ENCODE data around the gene SYTL2. TPM values are rescaled to one million over a fixed set of nuclear protein-coding genes. Genes with fewer than 3 reads are reported as not detected.
A peak's percentile ranks its signal among the peaks of the same experiment; 100 is the strongest.
"Not testable (repeated sequence)": the region's sequence is repeated elsewhere in the genome, so short reads cannot be mapped to it uniquely, and the experiment has no call there.

The SYTL2 gene
- 100 to 1,000 TPM in 1 of 9 donors, 10 to 100 TPM in 7, 1 to 10 TPM in 1; 9.2 to 134 (median 20.9) TPM for total RNA-seq
- 10 to 100 TPM in 2 of 3 donors, 1 to 10 TPM in 1; 8.2 to 21.8 (median 12.1) TPM for polyA plus RNA-seq
- long read RNA-seq, donor 1, partial matches to known transcripts, result 0 of 5 reads
- long read RNA-seq, donor 1, other reads (novel, unspliced or antisense), result 0 of 5 reads
- long read RNA-seq, donor 2, partial matches to known transcripts, result 0 of 3 reads
- long read RNA-seq, donor 2, other reads (novel, unspliced or antisense), result 0 of 3 reads
- long read RNA-seq, donor 3, partial matches to known transcripts, result 0 of 1 reads
- long read RNA-seq, donor 3, other reads (novel, unspliced or antisense), result 0 of 1 reads
- long read RNA-seq, donor 4, partial matches to known transcripts, result 0 of 1 reads
- long read RNA-seq, donor 4, other reads (novel, unspliced or antisense), result 1 of 1 reads
- long read RNA-seq, donor 5, full-length matches to known transcripts, result 2 of 5 reads
- long read RNA-seq, donor 5, partial matches to known transcripts, result 1 of 5 reads
- long read RNA-seq, donor 5, other reads (novel, unspliced or antisense), result 2 of 5 reads
- long read RNA-seq, donor 6, partial matches to known transcripts, result 5 of 8 reads
- long read RNA-seq, donor 6, other reads (novel, unspliced or antisense), result 3 of 8 reads
- long read RNA-seq, donor 7, partial matches to known transcripts, result 0 of 2 reads
- long read RNA-seq, donor 7, other reads (novel, unspliced or antisense), result 0 of 2 reads
- long read RNA-seq, donor 8, partial matches to known transcripts, result 5 of 6 reads
- long read RNA-seq, donor 8, other reads (novel, unspliced or antisense), result 0 of 6 reads
- long read RNA-seq, donor 9, full-length matches to known transcripts, result 3 of 3 reads
- long read RNA-seq, donor 9, partial matches to known transcripts, result 0 of 3 reads
- long read RNA-seq, donor 9, other reads (novel, unspliced or antisense), result 0 of 3 reads
- long read RNA-seq, donor 10, result 0 reads

- H3K9me3 ChIP-seq (replicated peaks in 1 of 3), result no peaks in the 10 kb centered on the region
- peaks cover 10 to 11% of the 10 kb centered on the region in 2 donors for H3K4me1 ChIP-seq (replicated peaks in 1 of 2)
- WGBS, 4 donors, result 0 to 3% (median 1%) methylated on average over 25 to 72 of the region's 72 CpGs
- H3K27ac ChIP-seq, result peak within 1 kb of the TSS in 1 of 5 donors; percentile 57
- intact Hi-C loops (cut with DNase I), result loop anchor here in 1 of 2 donors (10.0 kb wide), 1 partner anchor 116 kb away; no protein-coding TSS in a partner anchor
- H3K36me3 ChIP-seq (replicated peaks in 1 of 2), result no peaks in the 10 kb centered on the region
- H3K27me3 ChIP-seq, result no peaks in the 10 kb centered on the region
- peak in 1 of 6 experiments; percentile 9 for TF ChIP-seq CTCF (IDR thresholded peaks at IDR 0.05)
- peak in 1 of 2 donors; percentile 76 for TF ChIP-seq POLR2A (IDR thresholded peaks at IDR 0.05)
- H3K4me3 ChIP-seq, result peak within 1 kb of the TSS in 2 of 4 donors; percentile 35 to 72
- peak; percentile 63 to 84 (median 67) for DNase-seq
Measured at GRCh38 chr11:85810871-85811611, at the start of gene SYTL2. Gene SYTL2 (minus strand): TSS chr11:85811141. CDS start chr11:85757725, 53,416 bp downstream.

GRCh38 chr11:85859541-85859940, 48.6 kb upstream of the SYTL2 start:
- intact Hi-C loops (cut with DNase I), result loop anchor here (5.0 to 10.0 kb wide), 4 partner anchors 78 to 435 kb away; no protein-coding TSS in a partner anchor
- H3K27me3 ChIP-seq; H3K36me3 ChIP-seq (replicated peaks in 1 of 2); DNase-seq; H3K4me1 ChIP-seq (replicated peaks in 1 of 2); H3K4me3 ChIP-seq; H3K27ac ChIP-seq; H3K9me3 ChIP-seq (replicated peaks in 1 of 3): not testable (repeated sequence)

- H3K27me3 ChIP-seq, result no peaks in the 10 kb centered on the region
- H3K36me3 ChIP-seq (replicated peaks in 1 of 2), result no peaks in the 10 kb centered on the region
- no peak overlapping the region for H3K27ac ChIP-seq
- intact Hi-C loops (cut with DNase I), result loop anchor here (5.0 to 10.0 kb wide), 4 partner anchors 80 to 438 kb away; no protein-coding TSS in a partner anchor
- no peak overlapping the region for H3K4me3 ChIP-seq
- 90 to 98% (median 95%) methylated on average over 4 to 10 of the region's 10 CpGs for WGBS, 4 donors
- no peak for DNase-seq
- TF ChIP-seq CTCF (IDR thresholded peaks at IDR 0.05) (no peak), POLR2A (IDR thresholded peaks at IDR 0.05) (no peak)
- no peaks in the 10 kb centered on the region for H3K9me3 ChIP-seq (replicated peaks in 1 of 3)
- H3K4me1 ChIP-seq (replicated peaks in 1 of 2), result peaks cover 5 to 6% of the 10 kb centered on the region in 2 donors
Measured at GRCh38 chr11:85857098-85857497, 46.2 kb upstream of the SYTL2 start.

GRCh38 chr11:85855341-85855656, 44.4 kb upstream of the SYTL2 start, which contains the start of gene CCDC83:
Gene CCDC83 (plus strand): TSS chr11:85855383. CDS start chr11:85865124, 9,741 bp downstream.
- H3K27ac ChIP-seq, result peak within 1 kb of the TSS; percentile 46 to 87 (median 78)
- DNase-seq, result no peak
- no peak for TF ChIP-seq CTCF (IDR thresholded peaks at IDR 0.05)
- TF ChIP-seq POLR2A (IDR thresholded peaks at IDR 0.05), result no peak
- intact Hi-C loops (cut with DNase I), result loop anchor here (5.0 to 10.0 kb wide), 4 partner anchors 82 to 440 kb away; no protein-coding TSS in a partner anchor
- no peaks in the 10 kb centered on the region for H3K27me3 ChIP-seq
- no peaks in the 10 kb centered on the region for H3K36me3 ChIP-seq (replicated peaks in 1 of 2)
- 38 to 90% (median 44%) methylated on average over 5 to 13 of the region's 13 CpGs for WGBS, 4 donors
- peak within 1 kb of the TSS; percentile 12 to 51 (median 35) for H3K4me3 ChIP-seq
- peaks cover 5 to 6% of the 10 kb centered on the region in 2 donors for H3K4me1 ChIP-seq (replicated peaks in 1 of 2)
- H3K9me3 ChIP-seq (replicated peaks in 1 of 3), result no peaks in the 10 kb centered on the region

Data from adrenal gland (tissue), 19 donors.